ENCODE measurements around the gene S100A9.

S100A9 gene

DNA sequence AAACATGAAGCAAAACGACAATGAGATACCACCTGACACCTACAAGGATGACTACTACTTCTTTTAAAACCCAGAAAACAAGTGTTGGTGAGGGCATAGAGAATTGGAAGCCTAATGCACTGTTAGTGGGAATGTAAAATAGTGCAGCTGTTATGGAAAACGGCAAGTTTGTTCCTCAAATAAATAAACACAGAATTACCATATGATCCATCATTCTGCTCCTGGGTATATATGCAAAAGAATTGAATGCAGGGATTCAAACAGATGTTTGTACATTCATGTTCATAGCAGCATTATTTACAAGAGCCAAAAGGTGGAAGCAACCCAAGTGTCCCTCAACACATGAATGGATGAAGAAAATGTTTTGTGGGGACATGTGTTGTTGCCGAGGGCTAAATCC is 34.6 kb downstream of the S100A9 start:
- POLR2A ChIA-PET, result no interaction called here
- CTCF ChIA-PET, result interaction anchor here (0.6 to 1.0 kb wide), 2 partner anchors 44 to 47 kb away, joined by 3 read pairs; no protein-coding TSS in a partner anchor
- Histone ChIP-seq H3K27ac (ENCODE audit: extremely low read depth, low read depth, low read length) (no peak overlapping the region), H3K36me3 (ENCODE audit: control insufficient read depth in 2 of 2, insufficient read depth in 1 of 2, low read length in 2 of 2) (no peaks in the 10 kb centered on the region), H3K4me3 (ENCODE audit: low read depth, low read length) (no peak overlapping the region), H3K9me3 (ENCODE audit: control insufficient read depth, insufficient read depth, low read depth, low read length) (no peaks in the 10 kb centered on the region), H3K4me1 (ENCODE audit: control insufficient read depth, insufficient read depth, low read length) (no peaks in the 10 kb centered on the region)
- TF ChIP-seq, protein P1, sequence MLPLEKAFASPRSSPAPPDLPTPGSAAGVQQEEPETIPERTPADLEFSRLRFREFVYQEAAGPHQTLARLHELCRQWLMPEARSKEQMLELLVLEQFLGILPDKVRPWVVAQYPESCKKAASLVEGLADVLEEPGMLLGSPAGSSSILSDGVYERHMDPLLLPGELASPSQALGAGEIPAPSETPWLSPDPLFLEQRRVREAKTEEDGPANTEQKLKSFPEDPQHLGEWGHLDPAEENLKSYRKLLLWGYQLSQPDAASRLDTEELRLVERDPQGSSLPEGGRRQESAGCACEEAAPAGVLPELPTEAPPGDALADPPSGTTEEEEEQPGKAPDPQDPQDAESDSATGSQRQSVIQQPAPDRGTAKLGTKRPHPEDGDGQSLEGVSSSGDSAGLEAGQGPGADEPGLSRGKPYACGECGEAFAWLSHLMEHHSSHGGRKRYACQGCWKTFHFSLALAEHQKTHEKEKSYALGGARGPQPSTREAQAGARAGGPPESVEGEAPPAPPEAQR (tag by site-specific recombination; IDR thresholded peaks at IDR 0.05), result no peak
- TF ChIP-seq ZNF274 (IDR thresholded peaks at IDR 0.05; ENCODE audit: low read length) (no peak), ZNF274 (tag by site-specific recombination; IDR thresholded peaks at IDR 0.05; ENCODE audit: borderline replicate concordance) (no peak), YY1 (tag by site-specific recombination; IDR thresholded peaks at IDR 0.05) (no peak), SCRT2 (tag by site-specific recombination; IDR thresholded peaks at IDR 0.05) (no peak), ZNF510 (tag by site-specific recombination; IDR thresholded peaks at IDR 0.05; ENCODE audit: insufficient replicate concordance) (no peak), ZSCAN16 (tag by site-specific recombination; IDR thresholded peaks at IDR 0.05) (no peak), ZNF169 (tag by site-specific recombination; IDR thresholded peaks at IDR 0.05) (no peak), ZNF621 (tag by site-specific recombination; IDR thresholded peaks at IDR 0.05) (no peak), ZNF121 (tag by site-specific recombination; IDR thresholded peaks at IDR 0.05) (no peak), MEIS1 (CRISPR knock-in tag; IDR thresholded peaks at IDR 0.05; ENCODE audit: borderline replicate concordance) (no peak), HOXD13 (CRISPR knock-in tag; IDR thresholded peaks at IDR 0.05; ENCODE audit: borderline replicate concordance) (no peak), ZNF146 (tag by site-specific recombination; IDR thresholded peaks at IDR 0.05) (no peak)
- TF ChIP-seq, protein P2, sequence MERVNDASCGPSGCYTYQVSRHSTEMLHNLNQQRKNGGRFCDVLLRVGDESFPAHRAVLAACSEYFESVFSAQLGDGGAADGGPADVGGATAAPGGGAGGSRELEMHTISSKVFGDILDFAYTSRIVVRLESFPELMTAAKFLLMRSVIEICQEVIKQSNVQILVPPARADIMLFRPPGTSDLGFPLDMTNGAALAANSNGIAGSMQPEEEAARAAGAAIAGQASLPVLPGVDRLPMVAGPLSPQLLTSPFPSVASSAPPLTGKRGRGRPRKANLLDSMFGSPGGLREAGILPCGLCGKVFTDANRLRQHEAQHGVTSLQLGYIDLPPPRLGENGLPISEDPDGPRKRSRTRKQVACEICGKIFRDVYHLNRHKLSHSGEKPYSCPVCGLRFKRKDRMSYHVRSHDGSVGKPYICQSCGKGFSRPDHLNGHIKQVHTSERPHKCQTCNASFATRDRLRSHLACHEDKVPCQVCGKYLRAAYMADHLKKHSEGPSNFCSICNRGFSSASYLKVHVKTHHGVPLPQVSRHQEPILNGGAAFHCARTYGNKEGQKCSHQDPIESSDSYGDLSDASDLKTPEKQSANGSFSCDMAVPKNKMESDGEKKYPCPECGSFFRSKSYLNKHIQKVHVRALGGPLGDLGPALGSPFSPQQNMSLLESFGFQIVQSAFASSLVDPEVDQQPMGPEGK (tag by site-specific recombination; IDR thresholded peaks at IDR 0.05), result no peak
- TF ChIP-seq, protein P3, sequence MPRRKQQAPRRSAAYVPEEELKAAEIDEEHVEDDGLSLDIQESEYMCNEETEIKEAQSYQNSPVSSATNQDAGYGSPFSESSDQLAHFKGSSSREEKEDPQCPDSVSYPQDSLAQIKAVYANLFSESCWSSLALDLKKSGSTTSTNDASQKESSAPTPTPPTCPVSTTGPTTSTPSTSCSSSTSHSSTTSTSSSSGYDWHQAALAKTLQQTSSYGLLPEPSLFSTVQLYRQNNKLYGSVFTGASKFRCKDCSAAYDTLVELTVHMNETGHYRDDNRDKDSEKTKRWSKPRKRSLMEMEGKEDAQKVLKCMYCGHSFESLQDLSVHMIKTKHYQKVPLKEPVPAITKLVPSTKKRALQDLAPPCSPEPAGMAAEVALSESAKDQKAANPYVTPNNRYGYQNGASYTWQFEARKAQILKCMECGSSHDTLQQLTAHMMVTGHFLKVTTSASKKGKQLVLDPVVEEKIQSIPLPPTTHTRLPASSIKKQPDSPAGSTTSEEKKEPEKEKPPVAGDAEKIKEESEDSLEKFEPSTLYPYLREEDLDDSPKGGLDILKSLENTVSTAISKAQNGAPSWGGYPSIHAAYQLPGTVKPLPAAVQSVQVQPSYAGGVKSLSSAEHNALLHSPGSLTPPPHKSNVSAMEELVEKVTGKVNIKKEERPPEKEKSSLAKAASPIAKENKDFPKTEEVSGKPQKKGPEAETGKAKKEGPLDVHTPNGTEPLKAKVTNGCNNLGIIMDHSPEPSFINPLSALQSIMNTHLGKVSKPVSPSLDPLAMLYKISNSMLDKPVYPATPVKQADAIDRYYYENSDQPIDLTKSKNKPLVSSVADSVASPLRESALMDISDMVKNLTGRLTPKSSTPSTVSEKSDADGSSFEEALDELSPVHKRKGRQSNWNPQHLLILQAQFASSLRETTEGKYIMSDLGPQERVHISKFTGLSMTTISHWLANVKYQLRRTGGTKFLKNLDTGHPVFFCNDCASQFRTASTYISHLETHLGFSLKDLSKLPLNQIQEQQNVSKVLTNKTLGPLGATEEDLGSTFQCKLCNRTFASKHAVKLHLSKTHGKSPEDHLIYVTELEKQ (tag by site-specific recombination; IDR thresholded peaks at IDR 0.05; ENCODE audit: borderline replicate concordance), result no peak
- TF ChIP-seq, protein P4, sequence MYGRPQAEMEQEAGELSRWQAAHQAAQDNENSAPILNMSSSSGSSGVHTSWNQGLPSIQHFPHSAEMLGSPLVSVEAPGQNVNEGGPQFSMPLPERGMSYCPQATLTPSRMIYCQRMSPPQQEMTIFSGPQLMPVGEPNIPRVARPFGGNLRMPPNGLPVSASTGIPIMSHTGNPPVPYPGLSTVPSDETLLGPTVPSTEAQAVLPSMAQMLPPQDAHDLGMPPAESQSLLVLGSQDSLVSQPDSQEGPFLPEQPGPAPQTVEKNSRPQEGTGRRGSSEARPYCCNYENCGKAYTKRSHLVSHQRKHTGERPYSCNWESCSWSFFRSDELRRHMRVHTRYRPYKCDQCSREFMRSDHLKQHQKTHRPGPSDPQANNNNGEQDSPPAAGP (tag by site-specific recombination; IDR thresholded peaks at IDR 0.05), result no peak
- TF ChIP-seq, protein P5, sequence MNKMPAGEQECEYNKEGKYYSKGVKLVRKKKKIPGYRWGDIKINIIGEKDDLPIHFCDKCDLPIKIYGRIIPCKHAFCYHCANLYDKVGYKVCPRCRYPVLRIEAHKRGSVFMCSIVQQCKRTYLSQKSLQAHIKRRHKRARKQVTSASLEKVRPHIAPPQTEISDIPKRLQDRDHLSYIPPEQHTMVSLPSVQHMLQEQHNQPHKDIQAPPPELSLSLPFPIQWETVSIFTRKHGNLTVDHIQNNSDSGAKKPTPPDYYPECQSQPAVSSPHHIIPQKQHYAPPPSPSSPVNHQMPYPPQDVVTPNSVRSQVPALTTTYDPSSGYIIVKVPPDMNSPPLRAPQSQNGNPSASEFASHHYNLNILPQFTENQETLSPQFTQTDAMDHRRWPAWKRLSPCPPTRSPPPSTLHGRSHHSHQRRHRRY (tag by site-specific recombination; IDR thresholded peaks at IDR 0.05), result no peak
- TF ChIP-seq, protein P6, sequence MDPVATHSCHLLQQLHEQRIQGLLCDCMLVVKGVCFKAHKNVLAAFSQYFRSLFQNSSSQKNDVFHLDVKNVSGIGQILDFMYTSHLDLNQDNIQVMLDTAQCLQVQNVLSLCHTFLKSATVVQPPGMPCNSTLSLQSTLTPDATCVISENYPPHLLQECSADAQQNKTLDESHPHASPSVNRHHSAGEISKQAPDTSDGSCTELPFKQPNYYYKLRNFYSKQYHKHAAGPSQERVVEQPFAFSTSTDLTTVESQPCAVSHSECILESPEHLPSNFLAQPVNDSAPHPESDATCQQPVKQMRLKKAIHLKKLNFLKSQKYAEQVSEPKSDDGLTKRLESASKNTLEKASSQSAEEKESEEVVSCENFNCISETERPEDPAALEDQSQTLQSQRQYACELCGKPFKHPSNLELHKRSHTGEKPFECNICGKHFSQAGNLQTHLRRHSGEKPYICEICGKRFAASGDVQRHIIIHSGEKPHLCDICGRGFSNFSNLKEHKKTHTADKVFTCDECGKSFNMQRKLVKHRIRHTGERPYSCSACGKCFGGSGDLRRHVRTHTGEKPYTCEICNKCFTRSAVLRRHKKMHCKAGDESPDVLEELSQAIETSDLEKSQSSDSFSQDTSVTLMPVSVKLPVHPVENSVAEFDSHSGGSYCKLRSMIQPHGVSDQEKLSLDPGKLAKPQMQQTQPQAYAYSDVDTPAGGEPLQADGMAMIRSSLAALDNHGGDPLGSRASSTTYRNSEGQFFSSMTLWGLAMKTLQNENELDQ (tag by site-specific recombination; IDR thresholded peaks at IDR 0.05; ENCODE audit: low read depth), result no peak
